Retinal pigment epithelial cell (primary cell): ENCODE data around the gene CIDEA.

Source experiments
- DNase-seq: peaks from one replicate; pipeline ENCODE4 v3.0.0-alpha.2; 2010; ENCODE audit warnings: low read depth
- H3K4me3 ChIP-seq: 2 replicates; pipeline ENCODE4 v1.5.1; 2011; ENCODE audit warnings: mild to moderate bottlenecking, low read length, control low read depth, moderate library complexity
- CTCF ChIP-seq: conservative IDR thresholded peaks from 2 replicates; pipeline ENCODE4 v1.5.1; 2011; ENCODE audit warnings: low read depth, low read length, control low read depth, inconsistent platforms

Gene CIDEA

DNA sequence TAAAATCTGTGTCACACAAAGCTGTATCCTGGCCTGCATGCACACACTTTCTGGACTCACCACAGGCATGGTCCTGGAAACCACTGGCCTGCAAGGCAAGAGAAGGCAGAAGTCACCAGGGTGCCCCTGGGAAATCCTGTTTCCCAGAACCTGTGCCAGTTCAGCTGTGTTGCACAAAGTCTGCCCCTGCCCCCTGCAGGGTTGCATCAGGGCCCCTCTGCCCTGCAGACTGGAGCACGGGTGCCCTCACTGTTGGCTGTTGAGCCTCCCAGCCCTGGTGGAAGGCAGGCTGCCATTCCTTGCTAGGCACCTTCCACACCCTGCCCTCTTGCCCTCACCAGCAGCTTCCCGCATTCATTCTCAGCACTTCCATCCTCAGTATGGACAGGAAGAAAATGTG lies 35.9 kb downstream of the CIDEA start:
- TF ChIP-seq CTCF: no peak
- no peak overlapping the region for H3K4me3 ChIP-seq
- no peak for DNase-seq

- no peak for TF ChIP-seq CTCF
- no peak for DNase-seq
- no peak overlapping the region for H3K4me3 ChIP-seq
These were observed 37.0 kb downstream of the CIDEA start for GRCh38 chr18:12291161-12291560.

DNA sequence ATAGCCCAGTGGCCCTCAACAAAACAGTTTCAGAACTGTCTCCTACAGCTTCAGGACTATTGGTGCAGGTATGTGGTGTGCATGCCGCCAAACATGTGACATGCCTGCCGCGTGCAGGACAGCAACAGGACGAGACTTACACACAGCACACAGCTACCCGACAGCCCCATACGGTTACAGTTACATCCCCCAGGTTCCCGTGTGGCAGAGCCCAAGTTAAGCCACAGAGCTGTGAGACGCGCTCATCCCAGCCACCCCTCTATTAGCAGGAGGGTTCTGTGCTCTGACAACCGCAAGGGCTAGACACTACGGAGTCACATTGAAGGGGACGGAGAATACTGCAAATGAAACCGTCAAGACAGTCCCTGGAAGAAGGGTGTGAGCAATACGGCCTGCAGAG lies 37.5 kb downstream of the CIDEA start:
- no peak for TF ChIP-seq CTCF
- DNase-seq: no peak
- H3K4me3 ChIP-seq: no peak overlapping the region

DNA sequence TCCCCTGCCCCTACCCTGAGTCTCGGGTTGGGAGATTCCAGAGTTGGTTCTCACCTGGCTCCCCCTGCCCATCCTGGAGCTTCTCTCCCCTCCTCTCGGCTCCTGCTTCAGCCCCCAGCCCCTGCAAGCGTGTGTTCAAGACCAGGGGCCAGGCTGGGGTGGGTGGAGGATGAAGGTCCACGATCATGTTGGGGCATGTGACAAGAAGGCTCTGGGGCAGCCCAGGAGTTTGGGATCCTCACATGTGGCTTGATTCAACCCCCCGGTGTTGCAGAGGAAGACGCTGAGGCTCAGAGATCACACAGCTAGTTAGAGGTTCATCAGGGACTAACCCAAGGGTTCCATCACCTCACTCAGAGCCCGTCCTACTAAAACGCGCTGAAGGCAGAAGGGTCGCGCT lies 39.7 kb downstream of the CIDEA start:
- DNase-seq: no peak
- no peak for TF ChIP-seq CTCF
- no peak overlapping the region for H3K4me3 ChIP-seq

DNA sequence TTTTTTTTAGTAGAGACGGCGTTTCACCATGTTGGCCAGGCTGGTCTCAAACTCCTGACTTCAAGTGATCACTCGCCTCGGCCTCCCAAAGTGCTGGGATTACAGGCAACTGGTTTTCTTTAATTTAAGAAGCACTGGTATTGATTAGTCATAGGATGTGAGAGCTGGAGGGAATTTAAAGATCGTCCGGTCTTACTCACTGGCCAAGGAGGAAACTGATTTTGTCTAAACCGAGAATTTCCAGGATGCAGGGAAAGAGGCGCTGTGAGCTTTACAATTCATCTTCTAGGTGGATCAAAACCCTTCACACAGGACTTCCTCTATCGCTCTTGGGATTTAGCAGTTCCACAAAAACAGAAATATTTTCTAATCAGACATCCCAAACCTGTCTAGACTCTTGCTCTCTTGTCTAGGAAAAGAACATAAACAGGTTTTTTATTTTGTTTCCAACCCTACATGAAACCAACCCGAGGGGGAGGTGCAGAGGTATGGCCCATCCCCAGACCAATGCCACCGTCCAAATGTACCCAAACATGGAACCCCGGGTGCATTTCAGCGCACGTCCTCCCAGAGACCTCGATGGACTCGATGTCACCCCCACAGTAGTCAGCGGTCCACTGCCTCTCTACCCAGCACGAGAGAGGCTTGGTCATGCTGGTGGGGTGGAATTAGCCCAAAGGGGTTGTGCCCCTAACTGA lies 41.4 kb downstream of the CIDEA start:
- TF ChIP-seq CTCF: no peak
- no peak for DNase-seq
- no peak overlapping the region for H3K4me3 ChIP-seq

DNA sequence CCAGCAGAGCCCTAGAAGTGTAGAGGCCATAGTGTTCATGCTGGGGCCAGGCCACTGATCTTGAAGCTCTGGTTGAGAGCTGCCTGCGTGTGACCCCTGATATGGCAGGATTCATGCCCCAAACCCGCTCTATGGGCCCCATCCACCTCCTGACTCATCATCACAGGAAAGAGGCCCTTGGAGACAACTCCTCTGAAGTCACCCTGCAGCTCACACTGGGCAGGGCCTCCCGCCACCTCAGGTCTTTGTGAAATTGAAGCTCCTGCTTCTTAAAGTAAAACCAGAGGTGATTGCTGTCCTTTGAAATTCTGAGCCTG lies 41.9 kb downstream of the CIDEA start:
- no peak for TF ChIP-seq CTCF
- DNase-seq: no peak
- no peak overlapping the region for H3K4me3 ChIP-seq

- no peak overlapping the region for H3K4me3 ChIP-seq
- no peak for DNase-seq
- no peak for TF ChIP-seq CTCF
These were observed 42.3 kb downstream of the CIDEA start for GRCh38 chr18:12296457-12296856.
